DND-41 (cell line): ENCODE data around the gene REEP5.
A peak's percentile ranks its signal among the peaks of the same experiment; 100 is the strongest.

Experiments used
- ATAC-seq: fragments of 200-7000 bp; cut with Tn5 transposase; 3 replicates; pipeline ENCODE4 v1.9.1; 2021; ENCODE audit warnings: low read depth; ENCODE audit not compliant: insufficient read depth
- DNase-seq: peaks from one replicate; pipeline ENCODE4 v3.0.0-alpha.2; 2020
- H2AFZ ChIP-seq: 2 replicates; pipeline ENCODE4 v1.6.0; 2012; ENCODE audit warnings: low read depth, low read length
- H3K27ac ChIP-seq: 2 replicates; pipeline ENCODE4 v1.5.1; 2012; ENCODE audit warnings: low read length, inconsistent platforms
- H3K27me3 ChIP-seq: fragments of 200-600 bp; sonication (generic); 2 replicates; pipeline ENCODE4 v1.6.0; 2012; ENCODE audit warnings: low read length, mild to moderate bottlenecking, inconsistent platforms; ENCODE audit not compliant: insufficient read depth, poor library complexity
- H3K36me3 ChIP-seq: 2 replicates; pipeline ENCODE4 v1.5.1; 2012; ENCODE audit warnings: low read length, inconsistent platforms; ENCODE audit not compliant: insufficient read depth
- H3K4me1 ChIP-seq: 2 replicates; pipeline ENCODE4 v1.5.1; 2012; ENCODE audit warnings: mild to moderate bottlenecking, low read length; ENCODE audit not compliant: insufficient read depth
- H3K4me2 ChIP-seq: 2 replicates; pipeline ENCODE4 v1.6.0; 2012; ENCODE audit warnings: mild to moderate bottlenecking, moderate library complexity, low read length, inconsistent platforms; ENCODE audit not compliant: insufficient read depth
- H3K4me3 ChIP-seq, 2 experiments: fragments of 200-600 bp in 1 of 2; shearing (Covaris generic) in 1 of 2; 2 replicates each; pipeline ENCODE4 v1.5.1; 2012 to 2016; ENCODE audit warnings: inconsistent platforms in 2 of 2, low read length in 2 of 2, mild to moderate bottlenecking in 2 of 2, low read depth in 1 of 2, moderate library complexity in 1 of 2
- H3K79me2 ChIP-seq: 2 replicates; pipeline ENCODE4 v1.6.0; 2012; ENCODE audit warnings: low read length, inconsistent platforms; ENCODE audit not compliant: insufficient read depth
- H3K9ac ChIP-seq: 2 replicates; pipeline ENCODE4 v1.6.0; 2012; ENCODE audit warnings: low read depth, mild to moderate bottlenecking, inconsistent platforms, low read length, moderate library complexity
- H3K9me3 ChIP-seq: 2 replicates; pipeline ENCODE4 v1.5.1; 2012; ENCODE audit warnings: low read length, moderate library complexity, mild to moderate bottlenecking, inconsistent platforms; ENCODE audit not compliant: insufficient read depth, severe bottlenecking
- H4K20me1 ChIP-seq: 2 replicates; pipeline ENCODE4 v1.6.0; 2012; ENCODE audit warnings: low read length; ENCODE audit not compliant: insufficient read depth
- CTCF ChIP-seq: IDR thresholded peaks from 2 replicates; pipeline ENCODE4 v1.5.1; 2012; ENCODE audit warnings: borderline replicate concordance, low read length, moderate library complexity, mild to moderate bottlenecking; ENCODE audit not compliant: poor library complexity, severe bottlenecking; ENCODE audit errors: extremely low read depth
- EZH2 ChIP-seq: IDR thresholded peaks from 3 replicates; pipeline ENCODE4 v1.6.1; 2012; ENCODE audit warnings: borderline replicate concordance, low read depth, mild to moderate bottlenecking, moderate library complexity, low read length, inconsistent platforms; ENCODE audit not compliant: severe bottlenecking

REEP5 gene

GRCh38 chr5:112883192-112883591 is 38.8 kb downstream of the REEP5 start:
- H3K27ac ChIP-seq = no peak overlapping the region
- TF ChIP-seq EZH2 (no peak), CTCF (no peak)
- no peak for DNase-seq
- no peak for ATAC-seq
- H4K20me1 ChIP-seq = peaks cover 2% of the 10 kb centered on the region; the same call in 1 of the 2 replicates
- no peak overlapping the region for H3K4me2 ChIP-seq
- H3K36me3 ChIP-seq = peaks cover 80% of the 10 kb centered on the region
- H3K9me3 ChIP-seq = no peaks in the 10 kb centered on the region
- no peaks in the 10 kb centered on the region for H3K27me3 ChIP-seq
- no peak overlapping the region for H2AFZ ChIP-seq
- H3K4me3 ChIP-seq = no peak overlapping the region
- H3K4me1 ChIP-seq = peaks cover 18% of the 10 kb centered on the region
- no peak overlapping the region for H3K9ac ChIP-seq
- peaks cover 7% of the 10 kb centered on the region; the same call in 1 of the 2 replicates for H3K79me2 ChIP-seq

- Histone ChIP-seq H3K9ac (no peak overlapping the region), H3K36me3 (peaks cover 85% of the 10 kb centered on the region), H3K4me2 (no peak overlapping the region), H4K20me1 (peaks cover 2% of the 10 kb centered on the region; the same call in 1 of the 2 replicates), H3K27me3 (no peaks in the 10 kb centered on the region), H3K79me2 (peaks cover 12% of the 10 kb centered on the region), H3K27ac (peak overlapping the region; percentile 48), H3K4me3 (no peak overlapping the region), H2AFZ (no peak overlapping the region), H3K4me1 (peaks cover 38% of the 10 kb centered on the region), H3K9me3 (no peaks in the 10 kb centered on the region)
- TF ChIP-seq EZH2 = no peak
- TF ChIP-seq CTCF = no peak
- DNase-seq (no peak), ATAC-seq (no peak)
These were observed 41.6 kb downstream of the REEP5 start for GRCh38 chr5:112880219-112880964.

GRCh38 chr5:112878760-112879159 is 43.3 kb downstream of the REEP5 start:
- H3K4me3 ChIP-seq = no peak overlapping the region
- ATAC-seq = peak; percentile 90
- H3K36me3 ChIP-seq = peaks cover 83% of the 10 kb centered on the region
- TF ChIP-seq CTCF = no peak
- TF ChIP-seq EZH2 = no peak
- peak; percentile 77 for DNase-seq
- peak overlapping the region; percentile 2; the same call in 1 of the 2 replicates for H3K9ac ChIP-seq
- H3K79me2 ChIP-seq = peaks cover 12% of the 10 kb centered on the region
- no peaks in the 10 kb centered on the region for H3K9me3 ChIP-seq
- peak overlapping the region; percentile 68 for H3K27ac ChIP-seq
- H3K27me3 ChIP-seq = no peaks in the 10 kb centered on the region
- H3K4me1 ChIP-seq = peaks cover 38% of the 10 kb centered on the region
- peaks cover 2% of the 10 kb centered on the region; the same call in 1 of the 2 replicates for H4K20me1 ChIP-seq
- no peak overlapping the region for H2AFZ ChIP-seq
- H3K4me2 ChIP-seq = peak overlapping the region; percentile 28
